PFSK-1 (cell line): ENCODE data around the gene ANO1.

Experiments used
- FOXP2 ChIP-seq: optimal IDR thresholded peaks from 2 replicates; pipeline ENCODE3; 2011; ENCODE audit warnings: borderline replicate concordance, control low read depth, inconsistent platforms; ENCODE audit not compliant: insufficient read depth; ENCODE audit errors: extremely low read length, extremely low read depth
- POLR2AphosphoS5 ChIP-seq: IDR thresholded peaks from 2 replicates; pipeline ENCODE4 v1.6.1; 2012; ENCODE audit warnings: low read depth, mild to moderate bottlenecking, control low read depth, low read length, moderate library complexity
- SIN3A ChIP-seq: IDR thresholded peaks from 2 replicates; pipeline ENCODE4 v1.6.1; 2012; ENCODE audit warnings: mild to moderate bottlenecking, low read length, moderate library complexity, borderline replicate concordance; ENCODE audit not compliant: insufficient read depth
- TAF1 ChIP-seq: IDR thresholded peaks from 2 replicates; pipeline ENCODE4 v1.6.1; 2012; ENCODE audit warnings: low read length, control low read depth, borderline replicate concordance; ENCODE audit not compliant: insufficient read depth
- TF ChIP-seq, protein P1 (sequence below), 2 experiments: IDR thresholded peaks; 2 replicates each; pipeline versions ENCODE4 v1.6.1 to v1.8.0; 2011 to 2012; ENCODE audit warnings: low read depth in 2 of 2, low read length in 2 of 2, control low read depth in 1 of 2, inconsistent platforms in 1 of 2, mild to moderate bottlenecking in 1 of 2, moderate library complexity in 1 of 2; ENCODE audit not compliant: insufficient read depth in 1 of 2

ANO1 gene

GRCh38 chr11:70186936-70187335, 108.8 kb downstream of the ANO1 start:
- TF ChIP-seq SIN3A (no peak), FOXP2 (no peak), POLR2AphosphoS5 (no peak), TAF1 (no peak)
- TF ChIP-seq, protein P1, sequence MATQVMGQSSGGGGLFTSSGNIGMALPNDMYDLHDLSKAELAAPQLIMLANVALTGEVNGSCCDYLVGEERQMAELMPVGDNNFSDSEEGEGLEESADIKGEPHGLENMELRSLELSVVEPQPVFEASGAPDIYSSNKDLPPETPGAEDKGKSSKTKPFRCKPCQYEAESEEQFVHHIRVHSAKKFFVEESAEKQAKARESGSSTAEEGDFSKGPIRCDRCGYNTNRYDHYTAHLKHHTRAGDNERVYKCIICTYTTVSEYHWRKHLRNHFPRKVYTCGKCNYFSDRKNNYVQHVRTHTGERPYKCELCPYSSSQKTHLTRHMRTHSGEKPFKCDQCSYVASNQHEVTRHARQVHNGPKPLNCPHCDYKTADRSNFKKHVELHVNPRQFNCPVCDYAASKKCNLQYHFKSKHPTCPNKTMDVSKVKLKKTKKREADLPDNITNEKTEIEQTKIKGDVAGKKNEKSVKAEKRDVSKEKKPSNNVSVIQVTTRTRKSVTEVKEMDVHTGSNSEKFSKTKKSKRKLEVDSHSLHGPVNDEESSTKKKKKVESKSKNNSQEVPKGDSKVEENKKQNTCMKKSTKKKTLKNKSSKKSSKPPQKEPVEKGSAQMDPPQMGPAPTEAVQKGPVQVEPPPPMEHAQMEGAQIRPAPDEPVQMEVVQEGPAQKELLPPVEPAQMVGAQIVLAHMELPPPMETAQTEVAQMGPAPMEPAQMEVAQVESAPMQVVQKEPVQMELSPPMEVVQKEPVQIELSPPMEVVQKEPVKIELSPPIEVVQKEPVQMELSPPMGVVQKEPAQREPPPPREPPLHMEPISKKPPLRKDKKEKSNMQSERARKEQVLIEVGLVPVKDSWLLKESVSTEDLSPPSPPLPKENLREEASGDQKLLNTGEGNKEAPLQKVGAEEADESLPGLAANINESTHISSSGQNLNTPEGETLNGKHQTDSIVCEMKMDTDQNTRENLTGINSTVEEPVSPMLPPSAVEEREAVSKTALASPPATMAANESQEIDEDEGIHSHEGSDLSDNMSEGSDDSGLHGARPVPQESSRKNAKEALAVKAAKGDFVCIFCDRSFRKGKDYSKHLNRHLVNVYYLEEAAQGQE (IDR thresholded peaks at IDR 0.05; ENCODE audit: insufficient read depth in 1 of 2, low read depth in 2 of 2, low read length in 2 of 2): no peak

- TF ChIP-seq, protein P1 (IDR thresholded peaks at IDR 0.05; ENCODE audit: insufficient read depth in 1 of 2, low read depth in 2 of 2, low read length in 2 of 2): no peak
- TF ChIP-seq TAF1 (no peak), POLR2AphosphoS5 (no peak), FOXP2 (no peak), SIN3A (no peak)
Measured at GRCh38 chr11:70187771-70188170, 109.7 kb downstream of the ANO1 start.

- TF ChIP-seq FOXP2 (no peak), SIN3A (no peak), POLR2AphosphoS5 (no peak), TAF1 (no peak)
- TF ChIP-seq, protein P1 (IDR thresholded peaks at IDR 0.05; ENCODE audit: insufficient read depth in 1 of 2, low read depth in 2 of 2, low read length in 2 of 2): no peak
Measured at GRCh38 chr11:70189622-70190021, 111.5 kb downstream of the ANO1 start.

DNA sequence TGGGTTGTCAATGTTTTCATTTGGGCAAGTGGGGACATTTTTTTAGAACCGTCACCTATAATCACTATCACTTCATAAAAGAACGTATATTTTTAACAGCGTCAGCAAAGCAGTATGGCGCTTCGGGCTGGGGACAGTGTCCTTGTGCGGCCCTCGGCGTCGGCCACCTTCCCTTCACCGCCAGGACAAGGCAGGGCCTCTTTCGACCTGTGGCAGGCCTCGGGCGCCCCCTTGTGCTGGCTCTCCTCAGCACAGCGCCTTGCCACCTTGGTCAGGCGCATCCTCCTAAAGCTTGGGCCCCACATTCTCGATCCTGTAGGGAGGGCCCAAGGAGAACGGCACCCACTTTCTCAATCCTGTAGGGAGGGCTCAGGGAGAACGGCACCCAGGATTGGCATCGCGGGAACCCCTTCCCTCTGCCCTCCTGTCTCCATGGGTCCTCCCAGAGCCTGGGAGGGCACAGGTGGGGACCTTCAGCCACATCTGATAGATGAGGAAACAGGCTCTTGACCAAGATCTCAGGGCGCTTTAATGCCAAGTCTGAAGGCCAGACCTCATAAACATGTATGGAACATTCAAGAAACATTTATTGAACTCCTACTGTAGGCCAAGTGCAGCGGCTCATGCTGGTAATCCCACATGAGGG, 113.5 kb downstream of the ANO1 start:
- TF ChIP-seq, protein P1 (IDR thresholded peaks at IDR 0.05; ENCODE audit: insufficient read depth in 1 of 2, low read depth in 2 of 2, low read length in 2 of 2): no peak
- TF ChIP-seq FOXP2: no peak
- no peak for TF ChIP-seq POLR2AphosphoS5
- TF ChIP-seq TAF1: no peak
- TF ChIP-seq SIN3A: no peak
